Osteoblast (primary cell): ENCODE measurements around the gene FSTL4. TPM values are rescaled to one million over a fixed set of nuclear protein-coding genes. Genes with fewer than 3 reads are reported as not detected.

Source experiments
- DNase-seq: peaks from one replicate; pipeline ENCODE4 v3.0.0; 2011; ENCODE audit warnings: low spot score, mixed read lengths; ENCODE audit not compliant: insufficient read length; ENCODE audit errors: missing footprints
- H2AFZ ChIP-seq: 2 replicates; pipeline ENCODE4 v1.6.0; 2011; ENCODE audit warnings: mild to moderate bottlenecking, low read length
- H3K27ac ChIP-seq: 2 replicates; pipeline ENCODE4 v1.5.1; 2011; ENCODE audit warnings: mild to moderate bottlenecking, low read depth, low read length, moderate library complexity
- H3K27me3 ChIP-seq: 2 replicates; pipeline ENCODE4 v1.6.0; 2012; ENCODE audit warnings: mild to moderate bottlenecking, control low read depth, inconsistent platforms, low read length, moderate library complexity; ENCODE audit not compliant: insufficient read depth
- H3K36me3 ChIP-seq: 2 replicates; pipeline ENCODE4 v1.5.1; 2011; ENCODE audit warnings: mild to moderate bottlenecking, low read length, control low read depth, moderate library complexity; ENCODE audit not compliant: insufficient read depth
- H3K4me1 ChIP-seq: 2 replicates; pipeline ENCODE4 v1.5.1; 2011; ENCODE audit warnings: mild to moderate bottlenecking, low read length, control low read depth, moderate library complexity; ENCODE audit not compliant: insufficient read depth
- H3K4me2 ChIP-seq: 2 replicates; pipeline ENCODE4 v1.6.0; 2011; ENCODE audit warnings: mild to moderate bottlenecking, low read length; ENCODE audit not compliant: insufficient read depth
- H3K4me3 ChIP-seq: fragments of 200-600 bp; sonication (generic); 3 replicates; pipeline ENCODE4 v1.5.1; 2012; ENCODE audit warnings: mild to moderate bottlenecking, low read length, inconsistent platforms; ENCODE audit not compliant: insufficient read depth
- H3K79me2 ChIP-seq: 2 replicates; pipeline ENCODE4 v1.6.0; 2012; ENCODE audit warnings: mild to moderate bottlenecking, low read length, control low read depth, inconsistent platforms; ENCODE audit not compliant: insufficient read depth
- H3K9me3 ChIP-seq: 2 replicates; pipeline ENCODE4 v1.5.1; 2011; ENCODE audit warnings: low read depth, low read length, control low read depth
- H4K20me1 ChIP-seq: 2 replicates; pipeline ENCODE4 v1.6.0; 2012; ENCODE audit warnings: mild to moderate bottlenecking, low read length, control low read depth; ENCODE audit not compliant: insufficient read depth
- CTCF ChIP-seq: IDR thresholded peaks from 2 replicates; pipeline ENCODE4 v1.5.1; 2011; ENCODE audit warnings: mild to moderate bottlenecking, low read depth, low read length, moderate library complexity; ENCODE audit errors: extremely low read depth
- total RNA-seq: library from RNA; depleted of rRNA; stranded (reverse); fragments of >200 nt; gene quantifications from 2 replicates; pipeline ENCODE4 v1.2.3, GENCODE V29; 2012

FSTL4 gene
- total RNA-seq, 1 donor: not detected

- H4K20me1 ChIP-seq: no peaks in the 10 kb centered on the region
- no peaks in the 10 kb centered on the region for H3K9me3 ChIP-seq
- no peaks in the 10 kb centered on the region for H3K79me2 ChIP-seq
- H3K4me3 ChIP-seq: no peak overlapping the region
- no peak for DNase-seq
- H3K4me1 ChIP-seq: no peaks in the 10 kb centered on the region
- no peak overlapping the region for H3K27ac ChIP-seq
- no peak for TF ChIP-seq CTCF
- no peaks in the 10 kb centered on the region for H3K27me3 ChIP-seq
- H2AFZ ChIP-seq: no peak overlapping the region
- H3K4me2 ChIP-seq: no peak overlapping the region
- no peaks in the 10 kb centered on the region for H3K36me3 ChIP-seq
These were observed 325.9 kb downstream of the FSTL4 start for GRCh38 chr5:133286483-133286882.

- H4K20me1 ChIP-seq: no peaks in the 10 kb centered on the region
- H3K27me3 ChIP-seq: no peaks in the 10 kb centered on the region
- H3K79me2 ChIP-seq: no peaks in the 10 kb centered on the region
- no peaks in the 10 kb centered on the region for H3K36me3 ChIP-seq
- H3K4me3 ChIP-seq: no peak overlapping the region
- H3K4me1 ChIP-seq: no peaks in the 10 kb centered on the region
- no peak overlapping the region for H3K4me2 ChIP-seq
- TF ChIP-seq CTCF: no peak
- H3K27ac ChIP-seq: no peak overlapping the region
- no peak for DNase-seq
- H3K9me3 ChIP-seq: no peaks in the 10 kb centered on the region
- H2AFZ ChIP-seq: no peak overlapping the region
These were observed 326.7 kb downstream of the FSTL4 start for GRCh38 chr5:133285583-133286021.

GRCh38 chr5:133284306-133284705 lies 328.0 kb downstream of the FSTL4 start:
- no peak for TF ChIP-seq CTCF
- no peak overlapping the region for H3K27ac ChIP-seq
- H3K27me3 ChIP-seq: no peaks in the 10 kb centered on the region
- no peak overlapping the region for H3K4me2 ChIP-seq
- H3K9me3 ChIP-seq: no peaks in the 10 kb centered on the region
- no peaks in the 10 kb centered on the region for H4K20me1 ChIP-seq
- H3K36me3 ChIP-seq: no peaks in the 10 kb centered on the region
- no peak overlapping the region for H3K4me3 ChIP-seq
- H3K79me2 ChIP-seq: no peaks in the 10 kb centered on the region
- no peak for DNase-seq
- H2AFZ ChIP-seq: no peak overlapping the region
- H3K4me1 ChIP-seq: no peaks in the 10 kb centered on the region

- Histone ChIP-seq H3K27ac (no peak overlapping the region), H2AFZ (no peak overlapping the region), H3K4me3 (no peak overlapping the region), H3K4me1 (no peaks in the 10 kb centered on the region), H4K20me1 (no peaks in the 10 kb centered on the region), H3K4me2 (no peak overlapping the region), H3K27me3 (no peaks in the 10 kb centered on the region), H3K9me3 (no peaks in the 10 kb centered on the region), H3K36me3 (no peaks in the 10 kb centered on the region), H3K79me2 (no peaks in the 10 kb centered on the region)
- no peak for DNase-seq
- no peak for TF ChIP-seq CTCF
These were observed 334.0 kb downstream of the FSTL4 start for GRCh38 chr5:133278317-133278716.
